H9 (cell line): ENCODE measurements around the gene PLEKHJ1. TPM values are rescaled to one million over a fixed set of nuclear protein-coding genes. Genes with fewer than 3 reads are reported as not detected.

Source experiments
- DNase-seq: peaks from one replicate; pipeline ENCODE4 v3.0.0-alpha.2; 2017
- H2AFZ ChIP-seq: one replicate; pipeline ENCODE4 v1.6.1; 2013; ENCODE audit warnings: mild to moderate bottlenecking, low read length, control low read depth, moderate library complexity
- H2AK5ac ChIP-seq: 2 replicates; pipeline ENCODE4 v1.6.1; 2013; ENCODE audit warnings: low read length, control low read depth, mixed read lengths; ENCODE audit not compliant: insufficient read length
- H2BK120ac ChIP-seq: one replicate; pipeline ENCODE4 v1.6.1; 2013; ENCODE audit warnings: low read depth, mild to moderate bottlenecking, low read length, control low read depth, inconsistent platforms; ENCODE audit not compliant: poor library complexity, severe bottlenecking
- H2BK12ac ChIP-seq: 2 replicates; pipeline ENCODE4 v1.6.1; 2013; ENCODE audit warnings: low read length, control low read depth, mixed read lengths, low read depth; ENCODE audit not compliant: insufficient read length
- H2BK15ac ChIP-seq: 2 replicates; pipeline ENCODE4 v1.6.1; 2013; ENCODE audit warnings: low read depth, low read length, control low read depth
- H2BK20ac ChIP-seq: one replicate; pipeline ENCODE4 v1.6.1; 2013; ENCODE audit warnings: low read depth, mild to moderate bottlenecking, low read length, control low read depth, inconsistent platforms; ENCODE audit not compliant: poor library complexity, severe bottlenecking
- H2BK5ac ChIP-seq: 2 replicates; pipeline ENCODE4 v1.6.1; 2013; ENCODE audit warnings: low read length, control low read depth, mixed read lengths; ENCODE audit not compliant: insufficient read length
- H3K14ac ChIP-seq: 2 replicates; pipeline ENCODE4 v1.6.1; 2013; ENCODE audit warnings: low read length, control low read depth; ENCODE audit not compliant: insufficient read depth
- H3K18ac ChIP-seq: 2 replicates; pipeline ENCODE4 v1.6.1; 2013; ENCODE audit warnings: low read depth, mild to moderate bottlenecking, mixed read lengths, low read length, control low read depth; ENCODE audit not compliant: insufficient read length
- H3K23ac ChIP-seq: 2 replicates; pipeline ENCODE4 v1.6.1; 2013; ENCODE audit warnings: low read length, control low read depth, mixed read lengths, low read depth; ENCODE audit not compliant: insufficient read length
- H3K23me2 ChIP-seq: 2 replicates; pipeline ENCODE4 v1.6.1; 2013; ENCODE audit warnings: low read depth, mild to moderate bottlenecking, mixed read lengths, low read length, control low read depth; ENCODE audit not compliant: insufficient read length, poor library complexity, severe bottlenecking
- H3K27ac ChIP-seq: 2 replicates; pipeline ENCODE4 v1.5.1; 2013; ENCODE audit warnings: low read length, control low read depth, mixed read lengths, low read depth; ENCODE audit not compliant: insufficient read length
- H3K27me3 ChIP-seq: 2 replicates; pipeline ENCODE4 v1.6.1; 2013; ENCODE audit warnings: low read length, control low read depth, inconsistent platforms; ENCODE audit not compliant: insufficient read depth
- H3K4ac ChIP-seq: 2 replicates; pipeline ENCODE4 v1.6.1; 2013; ENCODE audit warnings: low read depth, mild to moderate bottlenecking, control low read depth, inconsistent platforms, low read length, moderate library complexity
- H3K4me1 ChIP-seq: 2 replicates; pipeline ENCODE4 v1.6.1; 2013; ENCODE audit warnings: low read length, control low read depth, inconsistent platforms; ENCODE audit not compliant: insufficient read depth
- H3K4me2 ChIP-seq: 2 replicates; pipeline ENCODE4 v1.6.1; 2013; ENCODE audit warnings: low read length, control low read depth, mixed read lengths; ENCODE audit not compliant: insufficient read length, insufficient read depth
- H3K56ac ChIP-seq: 2 replicates; pipeline ENCODE4 v1.6.1; 2013; ENCODE audit warnings: low read depth, mild to moderate bottlenecking, mixed read lengths, low read length, control low read depth; ENCODE audit not compliant: insufficient read length
- H3K79me1 ChIP-seq: 2 replicates; pipeline ENCODE4 v1.6.1; 2013; ENCODE audit warnings: low read depth, mild to moderate bottlenecking, moderate library complexity, low read length, control low read depth, inconsistent platforms; ENCODE audit not compliant: insufficient read depth, poor library complexity, severe bottlenecking
- H3K79me2 ChIP-seq: 2 replicates; pipeline ENCODE4 v1.6.1; 2013; ENCODE audit warnings: low read length, control low read depth, inconsistent platforms; ENCODE audit not compliant: insufficient read depth
- H3K9ac ChIP-seq: 2 replicates; pipeline ENCODE4 v1.6.1; 2013; ENCODE audit warnings: low read length, control low read depth, mixed read lengths; ENCODE audit not compliant: insufficient read length; ENCODE audit errors: extremely low read depth
- H3K9me3 ChIP-seq: one replicate; pipeline ENCODE4 v1.6.1; 2013; ENCODE audit warnings: low read depth, low read length, inconsistent platforms; ENCODE audit not compliant: control insufficient read depth
- H3T11ph ChIP-seq: one replicate; pipeline ENCODE4 v1.6.1; 2013; ENCODE audit warnings: mild to moderate bottlenecking, low read length, control low read depth, inconsistent platforms
- H4K20me1 ChIP-seq: one replicate; pipeline ENCODE4 v1.6.1; 2013; ENCODE audit not compliant: control insufficient read depth, insufficient read length, insufficient read depth
- H4K5ac ChIP-seq: 2 replicates; pipeline ENCODE4 v1.6.1; 2013; ENCODE audit warnings: low read depth, mild to moderate bottlenecking, mixed read lengths, low read length, control low read depth; ENCODE audit not compliant: insufficient read length
- H4K8ac ChIP-seq: replicated peaks from 2 replicates; pipeline ENCODE4 v1.6.1; 2013; ENCODE audit warnings: low read length, control low read depth, mixed read lengths, low read depth; ENCODE audit not compliant: insufficient read length
- H4K91ac ChIP-seq: 2 replicates; pipeline ENCODE4 v1.6.1; 2013; ENCODE audit warnings: low read depth, mild to moderate bottlenecking, moderate library complexity, mixed read lengths, low read length, control low read depth; ENCODE audit not compliant: insufficient read length
- H3K27ac Mint-ChIP-seq, 3 experiments: 2 replicates in 2 of 3; 3 replicates in 1 of 3; pipeline ENCODE4 v1.8.0; 2020 to 2021; ENCODE audit warnings: mixed read lengths in 3 of 3, mild to moderate bottlenecking in 1 of 3, moderate library complexity in 1 of 3
- H3K27me3 Mint-ChIP-seq: 2 replicates; pipeline ENCODE4 v1.8.0; 2021; ENCODE audit warnings: low read depth, mild to moderate bottlenecking, moderate library complexity, mixed read lengths
- H3K36me3 Mint-ChIP-seq, 3 experiments: 2 replicates in 2 of 3; 3 replicates in 1 of 3; pipeline ENCODE4 v1.8.0; 2020 to 2021; ENCODE audit warnings: low read depth in 3 of 3, mixed read lengths in 3 of 3; ENCODE audit not compliant: insufficient read depth in 1 of 3
- H3K4me1 Mint-ChIP-seq, 2 experiments: 2 replicates each; pipeline ENCODE4 v1.8.0; 2020; ENCODE audit warnings: mixed read lengths in 2 of 2
- H3K4me3 Mint-ChIP-seq, 2 experiments: 2 replicates in 1 of 2; 3 replicates in 1 of 2; pipeline ENCODE4 v1.8.0; 2020 to 2021; ENCODE audit warnings: mild to moderate bottlenecking in 2 of 2, mixed read lengths in 2 of 2, moderate library complexity in 1 of 2
- H3K9me3 Mint-ChIP-seq, 2 experiments: 2 replicates in 1 of 2; 3 replicates in 1 of 2; pipeline ENCODE4 v1.8.0; 2020; ENCODE audit warnings: mild to moderate bottlenecking in 2 of 2, mixed read lengths in 2 of 2, moderate library complexity in 1 of 2
- CTCF ChIP-seq: fragments of 200-600 bp; sonication (generic); conservative IDR thresholded peaks from 3 replicates; pipeline ENCODE4 v1.8.0; 2021; ENCODE audit warnings: antibody characterized with exemption, mild to moderate bottlenecking
- WGBS: extraction: QIAGEN DNeasy Blood & Tissue Kit; methylation state at CpG from one replicate; pipeline ENCODE4 v1.1.7; 2013; ENCODE audit warnings: missing lambda C conversion rate, low lambda C conversion rate, mixed read lengths; ENCODE audit not compliant: insufficient read length; ENCODE audit errors: extremely low coverage; 5-methylcytosine and 5-hydroxymethylcytosine counted together
- total RNA-seq: library from RNA; stranded (reverse); gene quantifications from 2 replicates; pipeline ENCODE4 v1.2.1, GENCODE V29; 2021

PLEKHJ1 gene
- total RNA-seq, 1 experiment from 2014 or later, result 139 TPM

- Histone ChIP-seq H3K23me2 (no peaks in the 10 kb centered on the region), H2BK15ac (no peak overlapping the region), H2AFZ (no peak overlapping the region), H3K14ac (no peak overlapping the region; the same call in 1 of the 2 replicates), H3T11ph (no peak overlapping the region), H3K4me2 (no peak overlapping the region), H3K79me1 (peaks cover 13% of the 10 kb centered on the region), H2BK5ac (no peak overlapping the region), H4K8ac (no peak overlapping the region), H3K9ac (no peak overlapping the region), H4K5ac (no peak overlapping the region), H3K56ac (no peak overlapping the region), H3K27me3 (no peaks in the 10 kb centered on the region), H3K4ac (no peak overlapping the region), H2BK120ac (no peak overlapping the region), H3K79me2 (peaks cover 40% of the 10 kb centered on the region; the same call in 1 of the 2 replicates), H2BK12ac (no peak overlapping the region), H3K23ac (no peak overlapping the region), H3K27ac (no peak overlapping the region), H3K18ac (no peak overlapping the region), H2BK20ac (no peak overlapping the region), H4K91ac (no peak overlapping the region), H3K4me1 (no peaks in the 10 kb centered on the region), H3K9me3 (no peaks in the 10 kb centered on the region), H2AK5ac (no peak overlapping the region), H4K20me1 (peaks cover 2% of the 10 kb centered on the region)
- Mint-ChIP-seq H3K27ac (no peak overlapping the region; a peak in 1 of 7 replicates), H3K27me3 (no peaks in the 10 kb centered on the region; the same call in 1 of the 2 replicates), H3K9me3 (no peaks in the 10 kb centered on the region), H3K36me3 (peaks cover 18 to 57% (median 50%) of the 10 kb centered on the region in 3 experiments; a peak in 6 of 7 replicates), H3K4me3 (no peak overlapping the region; a peak in 1 of 5 replicates), H3K4me1 (peaks cover 25 to 26% of the 10 kb centered on the region in 2 experiments)
- DNase-seq, result no peak
- WGBS, result no CpG with 5 or more reads among the region's 32 CpGs
- no peak for TF ChIP-seq CTCF
Measured at GRCh38 chr19:2243274-2244124, 7.4 kb upstream of the PLEKHJ1 start.
